Neutrophil (primary cell): Measurements from ENCODE around the gene GJC2.

ENCODE experiments used
- H3K27ac ChIP-seq: fragments of 200-600 bp; sonication (generic); 2 replicates; pipeline ENCODE4 v1.5.1; 2016; ENCODE audit warnings: mild to moderate bottlenecking, moderate library complexity
- H3K27me3 ChIP-seq: fragments of 200-600 bp; sonication (generic); 2 replicates; pipeline ENCODE4 v1.6.0; 2016; ENCODE audit warnings: mild to moderate bottlenecking
- H3K36me3 ChIP-seq: fragments of 200-600 bp; sonication (generic); 2 replicates; pipeline ENCODE4 v1.5.1; 2017
- H3K4me1 ChIP-seq, 2 experiments: fragments of 200-600 bp in 1 of 2; sonication (generic) in 1 of 2; 1 replicate in 1 of 2; 2 replicates in 1 of 2; pipeline versions ENCODE4 v1.5.1 to v1.6.1; 2013 to 2016; ENCODE audit warnings: low read depth in 1 of 2, low read length in 1 of 2, mild to moderate bottlenecking in 1 of 2, moderate library complexity in 1 of 2; ENCODE audit not compliant: control insufficient read depth in 1 of 2, insufficient read depth in 1 of 2
- H3K4me3 ChIP-seq, 2 experiments: fragments of 200-600 bp in 1 of 2; sonication (generic) in 1 of 2; 1 replicate in 1 of 2; 2 replicates in 1 of 2; pipeline ENCODE4 v1.5.1; 2013 to 2016; ENCODE audit warnings: low read depth in 1 of 2, low read length in 1 of 2, mild to moderate bottlenecking in 1 of 2, moderate library complexity in 1 of 2
- H3K9me3 ChIP-seq: fragments of 200-600 bp; sonication (generic); 2 replicates; pipeline ENCODE4 v1.5.1; 2016
- CTCF ChIP-seq: fragments of 200-600 bp; sonication (generic); IDR thresholded peaks from 2 replicates; pipeline ENCODE4 v1.5.1; 2016; ENCODE audit warnings: antibody characterized with exemption

Gene GJC2

GRCh38 chr1:228150461-228151179 is 890 bp downstream of the GJC2 start:
- no peak for TF ChIP-seq CTCF
- H3K4me3 ChIP-seq = no peak overlapping the region
- H3K27ac ChIP-seq = no peak overlapping the region
- no peaks in the 10 kb centered on the region for H3K4me1 ChIP-seq
- peaks cover 46% of the 10 kb centered on the region for H3K36me3 ChIP-seq
- H3K27me3 ChIP-seq = no peaks in the 10 kb centered on the region
- no peaks in the 10 kb centered on the region for H3K9me3 ChIP-seq

- Histone ChIP-seq H3K4me1 (no peaks in the 10 kb centered on the region), H3K36me3 (peaks cover 39% of the 10 kb centered on the region), H3K4me3 (no peak overlapping the region), H3K27me3 (peaks cover 1% of the 10 kb centered on the region), H3K27ac (no peak overlapping the region), H3K9me3 (no peaks in the 10 kb centered on the region)
- no peak for TF ChIP-seq CTCF
Measured at GRCh38 chr1:228151180-228151925, 1.6 kb downstream of the GJC2 start.

GRCh38 chr1:228152097-228152917 is 2.6 kb downstream of the GJC2 start:
- no peak for TF ChIP-seq CTCF
- Histone ChIP-seq H3K27me3 (peaks cover 11% of the 10 kb centered on the region), H3K9me3 (no peaks in the 10 kb centered on the region), H3K27ac (no peak overlapping the region), H3K36me3 (peaks cover 29% of the 10 kb centered on the region), H3K4me1 (no peaks in the 10 kb centered on the region), H3K4me3 (no peak overlapping the region)

GRCh38 chr1:228152918-228153258 is 3.2 kb downstream of the GJC2 start:
- Histone ChIP-seq H3K27me3 (peaks cover 15% of the 10 kb centered on the region), H3K27ac (no peak overlapping the region), H3K36me3 (peaks cover 23% of the 10 kb centered on the region), H3K4me3 (no peak overlapping the region), H3K4me1 (no peaks in the 10 kb centered on the region), H3K9me3 (no peaks in the 10 kb centered on the region)
- TF ChIP-seq CTCF = no peak

GRCh38 chr1:228154021-228154669 is 4.4 kb downstream of the GJC2 start:
- H3K27ac ChIP-seq = no peak overlapping the region
- H3K4me1 ChIP-seq = no peaks in the 10 kb centered on the region
- TF ChIP-seq CTCF = no peak
- H3K9me3 ChIP-seq = no peaks in the 10 kb centered on the region
- peaks cover 11% of the 10 kb centered on the region for H3K36me3 ChIP-seq
- no peak overlapping the region for H3K4me3 ChIP-seq
- H3K27me3 ChIP-seq = peaks cover 15% of the 10 kb centered on the region
